GM21515 (cell line): ENCODE data around the gene RAD18.

ENCODE experiments used
- ATAC-seq: cut with Tn5 transposase; IDR thresholded peaks from one replicate; pipeline ENCODE4 v1.9.1; 2021; ENCODE audit not compliant: unreplicated experiment

Gene RAD18

GRCh38 chr3:8867646-8868045 lies 95.6 kb downstream of the RAD18 start:
- ATAC-seq: no peak

GRCh38 chr3:8865697-8866096 lies 97.6 kb downstream of the RAD18 start:
- ATAC-seq: no peak

- no peak for ATAC-seq
Measured at GRCh38 chr3:8864402-8865350, 98.6 kb downstream of the RAD18 start.

DNA sequence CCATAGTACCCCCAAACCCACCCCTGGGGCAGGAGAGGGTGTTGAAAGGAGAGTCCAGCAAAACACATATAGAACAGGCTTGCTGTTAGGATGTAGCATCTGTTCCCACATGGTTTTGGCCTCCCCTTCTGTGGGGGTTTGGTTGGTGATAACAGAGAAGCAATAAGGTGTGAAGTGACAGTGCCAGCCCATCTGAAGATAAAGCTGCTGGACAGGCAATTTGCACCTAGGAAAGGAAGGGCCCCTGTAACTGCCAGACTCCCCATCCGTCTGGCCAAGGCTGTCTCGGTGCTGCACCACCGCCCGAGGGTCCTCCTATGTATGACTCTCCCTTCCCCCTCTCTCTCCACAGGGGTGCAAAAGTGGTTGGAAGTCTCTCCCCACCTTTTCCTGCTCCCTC lies 99.4 kb downstream of the RAD18 start:
- ATAC-seq: no peak

GRCh38 chr3:8857720-8858367 lies 105.4 kb downstream of the RAD18 start:
- no peak for ATAC-seq

DNA sequence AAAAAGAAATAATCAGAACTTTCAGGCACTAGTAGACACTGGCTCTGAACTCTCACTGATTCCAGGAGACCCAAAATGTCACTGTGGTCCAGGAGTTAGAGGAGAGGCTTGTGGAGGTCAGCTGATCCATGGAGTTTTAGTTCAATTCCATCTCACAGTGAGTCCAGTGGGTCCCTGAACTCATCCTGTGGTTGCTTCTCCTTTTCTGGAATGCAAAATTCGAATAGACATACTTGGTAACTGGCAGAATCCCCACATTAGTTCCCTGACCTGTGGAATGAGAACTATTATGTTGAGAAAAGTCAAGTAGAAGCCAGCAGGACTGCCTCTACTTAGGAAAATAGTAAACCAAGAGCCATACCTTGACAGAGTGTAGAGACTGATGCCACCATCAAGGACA lies 106.6 kb downstream of the RAD18 start:
- ATAC-seq: no peak

DNA sequence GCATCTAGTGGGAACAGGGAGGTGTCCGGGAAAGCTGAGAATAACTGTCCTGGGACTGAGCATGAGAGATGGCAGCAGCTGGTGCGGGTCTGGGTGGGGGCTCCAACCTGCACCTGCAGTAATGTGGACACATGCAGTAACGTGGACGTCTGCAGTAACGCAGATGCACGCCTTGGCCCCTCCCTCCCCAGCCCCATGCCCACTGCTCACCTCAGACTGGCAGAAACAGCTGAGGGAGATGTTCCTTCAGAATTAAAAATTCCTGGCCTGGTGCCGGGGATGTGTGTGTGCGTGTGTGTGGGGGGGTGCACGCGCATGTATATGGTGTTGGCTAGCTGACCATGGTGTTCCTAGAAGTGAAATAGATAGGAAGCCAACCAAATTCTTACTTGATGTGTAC lies 107.2 kb downstream of the RAD18 start:
- no peak for ATAC-seq

GRCh38 chr3:8854656-8855055 lies 108.6 kb downstream of the RAD18 start:
- no peak for ATAC-seq

GRCh38 chr3:8853081-8853480 lies 110.2 kb downstream of the RAD18 start:
- no peak for ATAC-seq

DNA sequence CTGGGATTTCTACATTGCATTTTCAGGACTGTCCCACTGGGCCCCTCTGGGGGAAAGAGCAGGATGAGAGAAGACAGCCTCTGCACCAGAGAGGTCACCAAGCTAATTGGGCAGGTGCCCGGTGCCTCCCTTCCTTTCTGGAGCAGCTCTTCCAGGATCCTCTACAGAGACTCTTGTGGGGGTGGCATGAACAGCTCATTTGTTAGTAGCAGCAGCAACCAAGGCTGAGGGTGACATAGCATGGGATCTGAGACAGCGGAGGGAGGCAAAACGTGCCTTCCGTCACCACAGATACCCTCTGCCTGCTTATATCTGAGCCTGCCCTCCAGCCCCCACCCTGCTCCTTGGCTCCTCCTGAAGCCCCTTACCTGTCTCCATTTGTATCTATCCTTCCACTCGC lies 110.8 kb downstream of the RAD18 start:
- ATAC-seq: no peak

DNA sequence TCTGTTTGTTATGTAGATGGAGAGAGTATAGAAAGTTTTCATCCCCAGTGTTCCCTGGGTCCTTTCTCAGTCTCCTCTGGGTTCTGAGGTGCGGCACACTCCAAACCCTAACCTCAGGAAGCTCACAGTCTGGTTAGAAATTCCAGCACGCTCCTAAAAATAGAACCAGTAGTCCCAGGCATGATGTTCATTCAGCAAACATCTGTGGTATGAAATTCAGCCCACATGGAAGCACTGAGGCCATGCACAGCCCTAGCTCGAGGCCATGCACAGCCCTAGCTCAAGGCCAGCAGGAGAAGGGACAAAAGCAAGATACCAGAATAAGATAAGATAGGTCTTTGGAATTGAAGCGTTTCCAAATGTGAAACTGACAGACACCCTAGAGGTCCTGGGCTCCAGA lies 111.6 kb downstream of the RAD18 start:
- no peak for ATAC-seq

DNA sequence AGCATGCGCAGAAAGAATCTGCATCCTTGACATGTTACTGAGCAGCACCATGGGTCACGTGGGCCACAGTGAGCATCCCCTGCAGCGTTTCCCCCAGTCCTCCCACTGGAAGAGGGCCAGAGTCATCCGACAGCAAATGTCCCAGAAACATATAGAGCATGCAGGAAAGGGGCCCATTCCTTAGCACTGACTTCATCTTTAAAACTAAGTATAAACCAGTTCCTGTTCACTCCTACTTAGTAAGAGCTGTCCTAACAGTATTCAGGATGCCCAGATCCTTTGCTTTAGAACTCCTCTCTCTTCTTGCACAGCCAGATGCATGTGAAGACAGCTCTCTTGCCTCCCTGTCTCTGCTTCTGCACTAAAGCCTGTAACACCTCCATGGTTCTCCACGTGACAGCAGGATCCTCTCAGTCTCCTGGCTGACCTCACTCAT lies 114.6 kb downstream of the RAD18 start:
- no peak for ATAC-seq

- ATAC-seq: no peak
Measured at GRCh38 chr3:8847317-8847716, 116.0 kb downstream of the RAD18 start.

- ATAC-seq: no peak
Measured at GRCh38 chr3:8846176-8846575, 117.1 kb downstream of the RAD18 start.

DNA sequence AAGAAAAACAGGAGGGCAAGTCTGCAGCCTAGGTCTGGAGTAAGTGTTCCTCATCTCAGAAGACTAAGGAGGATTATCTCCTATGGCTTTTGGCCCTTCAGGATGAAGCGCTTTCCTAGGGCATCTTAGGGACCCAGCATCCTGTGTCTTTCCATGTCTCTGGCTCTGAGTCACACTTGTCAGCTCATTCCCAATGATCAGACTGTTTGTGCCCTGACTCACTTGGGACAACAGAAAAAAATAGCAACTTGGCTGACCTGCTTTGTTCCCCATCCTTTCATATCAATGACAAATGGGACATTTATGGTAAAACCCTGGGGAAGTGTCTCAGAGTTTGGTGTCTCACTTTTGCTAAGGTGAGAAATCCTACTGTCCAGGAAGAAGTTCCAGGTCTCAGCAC lies 117.6 kb downstream of the RAD18 start:
- ATAC-seq: no peak

GRCh38 chr3:8843347-8843746 lies 119.9 kb downstream of the RAD18 start:
- ATAC-seq: no peak

GRCh38 chr3:8842293-8842692 lies 121.0 kb downstream of the RAD18 start:
- no peak for ATAC-seq

DNA sequence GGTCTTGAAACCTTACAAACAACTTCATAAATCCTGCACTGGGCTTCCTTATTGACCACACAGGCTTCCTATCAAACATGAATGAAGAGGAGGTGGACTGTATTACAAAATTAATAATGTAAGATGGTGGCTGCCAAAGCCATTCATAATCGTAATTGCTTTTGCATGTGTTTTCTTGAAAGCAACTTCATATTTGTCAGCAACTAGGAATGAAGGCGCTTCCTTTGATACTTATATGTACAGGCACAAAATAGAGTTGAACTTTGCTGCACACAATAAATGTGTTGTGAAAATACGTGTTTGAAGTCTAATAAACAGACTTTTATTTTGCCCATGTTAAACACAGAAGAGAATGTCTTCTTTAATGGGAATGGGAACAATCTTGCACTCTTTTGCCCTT lies 121.8 kb downstream of the RAD18 start:
- ATAC-seq: no peak

DNA sequence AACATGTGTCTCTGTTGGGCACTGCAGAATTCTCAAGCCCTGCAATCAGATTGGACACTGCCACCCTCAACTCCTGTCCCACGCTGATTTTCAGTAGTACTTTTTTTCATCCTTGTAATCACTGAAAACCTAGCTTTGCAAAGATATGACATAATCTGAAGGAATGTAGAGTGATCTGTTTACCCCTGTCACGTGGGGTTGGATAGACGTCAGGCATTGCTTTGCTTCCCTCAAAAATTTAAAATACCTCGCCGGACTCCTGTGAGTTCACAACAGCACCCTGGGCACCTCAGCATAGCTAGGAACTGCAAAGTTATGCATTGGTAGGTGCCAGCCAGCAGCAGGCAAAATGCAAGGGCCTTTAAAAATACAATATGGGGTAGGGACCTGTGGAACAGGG lies 122.7 kb downstream of the RAD18 start:
- ATAC-seq: no peak

GRCh38 chr3:8839607-8840325 lies 123.5 kb downstream of the RAD18 start:
- no peak for ATAC-seq

DNA sequence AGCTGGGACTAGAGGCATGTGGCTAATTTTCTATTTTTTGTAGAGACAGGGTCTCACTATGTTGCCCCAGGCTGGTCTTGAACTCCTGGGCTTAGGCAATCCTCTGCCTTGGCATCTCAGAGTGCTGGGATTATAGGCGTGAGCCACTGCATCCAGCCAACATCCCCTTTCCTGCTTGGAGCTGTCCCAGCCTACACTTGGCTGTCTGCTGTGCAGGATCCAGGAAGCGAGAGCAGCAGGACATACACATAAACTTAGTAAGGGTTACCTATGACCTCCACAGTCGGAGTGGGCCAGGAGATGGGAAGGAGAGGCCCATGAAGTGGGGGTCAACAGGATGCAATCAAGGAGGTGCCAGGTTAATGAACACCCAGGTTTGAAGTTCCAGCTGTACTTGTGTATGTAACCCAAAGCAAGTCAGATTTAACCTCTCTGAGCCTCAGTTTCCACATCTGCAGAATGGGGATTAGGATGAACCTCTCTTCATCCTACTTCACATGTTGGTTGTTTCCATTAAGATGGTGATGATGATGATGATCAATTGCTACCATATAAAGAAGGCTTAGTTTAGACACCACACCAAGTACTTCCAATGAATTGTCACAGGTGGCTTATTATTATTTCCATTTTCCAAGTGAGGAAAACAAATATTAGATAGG lies 124.4 kb downstream of the RAD18 start:
- no peak for ATAC-seq
